H9 (cell line): Measurements from ENCODE around the gene MYO18B. TPM values are rescaled to one million over a fixed set of nuclear protein-coding genes. Genes with fewer than 3 reads are reported as not detected.

Source experiments
- DNase-seq: peaks from one replicate; pipeline ENCODE4 v3.0.0-alpha.2; 2017
- H2AFZ ChIP-seq: one replicate; pipeline ENCODE4 v1.6.1; 2013; ENCODE audit warnings: mild to moderate bottlenecking, low read length, control low read depth, moderate library complexity
- H2AK5ac ChIP-seq: 2 replicates; pipeline ENCODE4 v1.6.1; 2013; ENCODE audit warnings: low read length, control low read depth, mixed read lengths; ENCODE audit not compliant: insufficient read length
- H2BK120ac ChIP-seq: one replicate; pipeline ENCODE4 v1.6.1; 2013; ENCODE audit warnings: low read depth, mild to moderate bottlenecking, low read length, control low read depth, inconsistent platforms; ENCODE audit not compliant: poor library complexity, severe bottlenecking
- H2BK12ac ChIP-seq: 2 replicates; pipeline ENCODE4 v1.6.1; 2013; ENCODE audit warnings: low read length, control low read depth, mixed read lengths, low read depth; ENCODE audit not compliant: insufficient read length
- H2BK15ac ChIP-seq: 2 replicates; pipeline ENCODE4 v1.6.1; 2013; ENCODE audit warnings: low read depth, low read length, control low read depth
- H2BK20ac ChIP-seq: one replicate; pipeline ENCODE4 v1.6.1; 2013; ENCODE audit warnings: low read depth, mild to moderate bottlenecking, low read length, control low read depth, inconsistent platforms; ENCODE audit not compliant: poor library complexity, severe bottlenecking
- H2BK5ac ChIP-seq: 2 replicates; pipeline ENCODE4 v1.6.1; 2013; ENCODE audit warnings: low read length, control low read depth, mixed read lengths; ENCODE audit not compliant: insufficient read length
- H3K14ac ChIP-seq: 2 replicates; pipeline ENCODE4 v1.6.1; 2013; ENCODE audit warnings: low read length, control low read depth; ENCODE audit not compliant: insufficient read depth
- H3K18ac ChIP-seq: 2 replicates; pipeline ENCODE4 v1.6.1; 2013; ENCODE audit warnings: low read depth, mild to moderate bottlenecking, mixed read lengths, low read length, control low read depth; ENCODE audit not compliant: insufficient read length
- H3K23ac ChIP-seq: 2 replicates; pipeline ENCODE4 v1.6.1; 2013; ENCODE audit warnings: low read length, control low read depth, mixed read lengths, low read depth; ENCODE audit not compliant: insufficient read length
- H3K23me2 ChIP-seq: 2 replicates; pipeline ENCODE4 v1.6.1; 2013; ENCODE audit warnings: low read depth, mild to moderate bottlenecking, mixed read lengths, low read length, control low read depth; ENCODE audit not compliant: insufficient read length, poor library complexity, severe bottlenecking
- H3K27ac ChIP-seq: 2 replicates; pipeline ENCODE4 v1.5.1; 2013; ENCODE audit warnings: low read length, control low read depth, mixed read lengths, low read depth; ENCODE audit not compliant: insufficient read length
- H3K27me3 ChIP-seq: 2 replicates; pipeline ENCODE4 v1.6.1; 2013; ENCODE audit warnings: low read length, control low read depth, inconsistent platforms; ENCODE audit not compliant: insufficient read depth
- H3K4ac ChIP-seq: 2 replicates; pipeline ENCODE4 v1.6.1; 2013; ENCODE audit warnings: low read depth, mild to moderate bottlenecking, control low read depth, inconsistent platforms, low read length, moderate library complexity
- H3K4me1 ChIP-seq: 2 replicates; pipeline ENCODE4 v1.6.1; 2013; ENCODE audit warnings: low read length, control low read depth, inconsistent platforms; ENCODE audit not compliant: insufficient read depth
- H3K4me2 ChIP-seq: 2 replicates; pipeline ENCODE4 v1.6.1; 2013; ENCODE audit warnings: low read length, control low read depth, mixed read lengths; ENCODE audit not compliant: insufficient read length, insufficient read depth
- H3K56ac ChIP-seq: 2 replicates; pipeline ENCODE4 v1.6.1; 2013; ENCODE audit warnings: low read depth, mild to moderate bottlenecking, mixed read lengths, low read length, control low read depth; ENCODE audit not compliant: insufficient read length
- H3K79me1 ChIP-seq: 2 replicates; pipeline ENCODE4 v1.6.1; 2013; ENCODE audit warnings: low read depth, mild to moderate bottlenecking, moderate library complexity, low read length, control low read depth, inconsistent platforms; ENCODE audit not compliant: insufficient read depth, poor library complexity, severe bottlenecking
- H3K79me2 ChIP-seq: 2 replicates; pipeline ENCODE4 v1.6.1; 2013; ENCODE audit warnings: low read length, control low read depth, inconsistent platforms; ENCODE audit not compliant: insufficient read depth
- H3K9ac ChIP-seq: 2 replicates; pipeline ENCODE4 v1.6.1; 2013; ENCODE audit warnings: low read length, control low read depth, mixed read lengths; ENCODE audit not compliant: insufficient read length; ENCODE audit errors: extremely low read depth
- H3K9me3 ChIP-seq: one replicate; pipeline ENCODE4 v1.6.1; 2013; ENCODE audit warnings: low read depth, low read length, inconsistent platforms; ENCODE audit not compliant: control insufficient read depth
- H3T11ph ChIP-seq: one replicate; pipeline ENCODE4 v1.6.1; 2013; ENCODE audit warnings: mild to moderate bottlenecking, low read length, control low read depth, inconsistent platforms
- H4K20me1 ChIP-seq: one replicate; pipeline ENCODE4 v1.6.1; 2013; ENCODE audit not compliant: control insufficient read depth, insufficient read length, insufficient read depth
- H4K5ac ChIP-seq: 2 replicates; pipeline ENCODE4 v1.6.1; 2013; ENCODE audit warnings: low read depth, mild to moderate bottlenecking, mixed read lengths, low read length, control low read depth; ENCODE audit not compliant: insufficient read length
- H4K8ac ChIP-seq: replicated peaks from 2 replicates; pipeline ENCODE4 v1.6.1; 2013; ENCODE audit warnings: low read length, control low read depth, mixed read lengths, low read depth; ENCODE audit not compliant: insufficient read length
- H4K91ac ChIP-seq: 2 replicates; pipeline ENCODE4 v1.6.1; 2013; ENCODE audit warnings: low read depth, mild to moderate bottlenecking, moderate library complexity, mixed read lengths, low read length, control low read depth; ENCODE audit not compliant: insufficient read length
- H3K27ac Mint-ChIP-seq, 3 experiments: 2 replicates in 2 of 3; 3 replicates in 1 of 3; pipeline ENCODE4 v1.8.0; 2020 to 2021; ENCODE audit warnings: mixed read lengths in 3 of 3, mild to moderate bottlenecking in 1 of 3, moderate library complexity in 1 of 3
- H3K27me3 Mint-ChIP-seq: 2 replicates; pipeline ENCODE4 v1.8.0; 2021; ENCODE audit warnings: low read depth, mild to moderate bottlenecking, moderate library complexity, mixed read lengths
- H3K36me3 Mint-ChIP-seq, 3 experiments: 2 replicates in 2 of 3; 3 replicates in 1 of 3; pipeline ENCODE4 v1.8.0; 2020 to 2021; ENCODE audit warnings: low read depth in 3 of 3, mixed read lengths in 3 of 3; ENCODE audit not compliant: insufficient read depth in 1 of 3
- H3K4me1 Mint-ChIP-seq, 2 experiments: 2 replicates each; pipeline ENCODE4 v1.8.0; 2020; ENCODE audit warnings: mixed read lengths in 2 of 2
- H3K4me3 Mint-ChIP-seq, 2 experiments: 2 replicates in 1 of 2; 3 replicates in 1 of 2; pipeline ENCODE4 v1.8.0; 2020 to 2021; ENCODE audit warnings: mild to moderate bottlenecking in 2 of 2, mixed read lengths in 2 of 2, moderate library complexity in 1 of 2
- H3K9me3 Mint-ChIP-seq, 2 experiments: 2 replicates in 1 of 2; 3 replicates in 1 of 2; pipeline ENCODE4 v1.8.0; 2020; ENCODE audit warnings: mild to moderate bottlenecking in 2 of 2, mixed read lengths in 2 of 2, moderate library complexity in 1 of 2
- CTCF ChIP-seq: fragments of 200-600 bp; sonication (generic); conservative IDR thresholded peaks from 3 replicates; pipeline ENCODE4 v1.8.0; 2021; ENCODE audit warnings: antibody characterized with exemption, mild to moderate bottlenecking
- WGBS: extraction: QIAGEN DNeasy Blood & Tissue Kit; methylation state at CpG from one replicate; pipeline ENCODE4 v1.1.7; 2013; ENCODE audit warnings: missing lambda C conversion rate, low lambda C conversion rate, mixed read lengths; ENCODE audit not compliant: insufficient read length; ENCODE audit errors: extremely low coverage; 5-methylcytosine and 5-hydroxymethylcytosine counted together
- total RNA-seq: library from RNA; stranded (reverse); gene quantifications from 2 replicates; pipeline ENCODE4 v1.2.1, GENCODE V29; 2021

The MYO18B gene
- total RNA-seq, 1 experiment from 2014 or later: 0.46 TPM

- H3K14ac ChIP-seq: no peak overlapping the region
- WGBS: no CpG with 5 or more reads among the region's 14 CpGs
- no peak overlapping the region for H2AFZ ChIP-seq
These were observed 11.3 kb downstream of the MYO18B start for GRCh38 chr22:25753252-25753651.

More at GRCh38 chr22:25753252-25753651, 11.3 kb downstream of the MYO18B start:
- no peak overlapping the region for H4K91ac ChIP-seq
- no peak overlapping the region for H3K9ac ChIP-seq
- H3K4me1 ChIP-seq: no peaks in the 10 kb centered on the region
- Mint-ChIP-seq H3K4me1 (no peaks in the 10 kb centered on the region), H3K9me3 (peaks cover 0 to 3% of the 10 kb centered on the region in 2 experiments; a peak in 1 of 5 replicates), H3K27me3 (peaks cover 19% of the 10 kb centered on the region), H3K27ac (no peak overlapping the region; a peak in 1 of 7 replicates), H3K36me3 (peaks cover 0 to 2% (median 0%) of the 10 kb centered on the region in 3 experiments; a peak in 1 of 7 replicates), H3K4me3 (0 out of 5 replicates have a peak overlapping the region, but pooled peaks of 1 of the 2 experiments have one; percentile 48)
- H3K9me3 ChIP-seq: no peaks in the 10 kb centered on the region
- no peaks in the 10 kb centered on the region for H4K20me1 ChIP-seq
- H3K56ac ChIP-seq: no peak overlapping the region
- no peak overlapping the region for H2BK5ac ChIP-seq
- H2BK120ac ChIP-seq: no peak overlapping the region
- H3K79me1 ChIP-seq: no peaks in the 10 kb centered on the region
- no peak overlapping the region for H2BK15ac ChIP-seq
- no peak overlapping the region for H3K23ac ChIP-seq
- no peaks in the 10 kb centered on the region for H3K79me2 ChIP-seq
- no peak overlapping the region for H3K18ac ChIP-seq
- H3K4ac ChIP-seq: no peak overlapping the region
- TF ChIP-seq CTCF: no peak
- H2BK12ac ChIP-seq: no peak overlapping the region
- no peak overlapping the region for H2BK20ac ChIP-seq
- no peak overlapping the region for H3T11ph ChIP-seq
- H4K5ac ChIP-seq: no peak overlapping the region
- no peak for DNase-seq
- H4K8ac ChIP-seq: no peak overlapping the region
- no peaks in the 10 kb centered on the region for H3K23me2 ChIP-seq
- no peaks in the 10 kb centered on the region for H3K27me3 ChIP-seq
- no peak overlapping the region for H3K27ac ChIP-seq
- H3K4me2 ChIP-seq: no peak overlapping the region
- no peak overlapping the region for H2AK5ac ChIP-seq
